Inflammatory macrophage (primary cell): ENCODE data around the gene TRAF4.
A peak's percentile ranks its signal among the peaks of the same experiment; 100 is the strongest.
"Not testable (repeated sequence)": the region's sequence is repeated elsewhere in the genome, so short reads cannot be mapped to it uniquely, and the experiment has no call there.

ENCODE experiments used
- DNase-seq, 2 donors: peaks; one replicate each; pipeline ENCODE4 v3.0.0-alpha.2; 2020 to 2022

TRAF4 gene

GRCh38 chr17:28714281-28714680, 29.5 kb upstream of the TRAF4 start:
- DNase-seq = no peak

GRCh38 chr17:28715217-28715616, 28.6 kb upstream of the TRAF4 start:
- no peak for DNase-seq

- DNase-seq = no peak
Observed at GRCh38 chr17:28716740-28717577, 26.9 kb upstream of the TRAF4 start.

- DNase-seq = peak; percentile 35 to 43
Observed at GRCh38 chr17:28717578-28718332, 26.1 kb upstream of the TRAF4 start, which contains the start of gene RAB34. Gene RAB34, minus strand, starts transcription at chr17:28717868. Its CDS starts 602 bp downstream, at chr17:28717266.

GRCh38 chr17:28718333-28719020, 25.3 kb upstream of the TRAF4 start:
- no peak for DNase-seq

GRCh38 chr17:28719021-28719433, 24.8 kb upstream of the TRAF4 start:
- no peak for DNase-seq

- DNase-seq = peak in 1 of 2 donors; percentile 30
Observed at GRCh38 chr17:28720247-28720996, 23.4 kb upstream of the TRAF4 start.

- DNase-seq = not testable (repeated sequence)
Observed at GRCh38 chr17:28720997-28721329, 22.8 kb upstream of the TRAF4 start.

- no peak for DNase-seq
Observed at GRCh38 chr17:28722417-28723158, 21.2 kb upstream of the TRAF4 start.

- DNase-seq = no peak
Observed at GRCh38 chr17:28723159-28723835, 20.5 kb upstream of the TRAF4 start.

- not testable (repeated sequence) for DNase-seq
Observed at GRCh38 chr17:28723836-28724499, 19.8 kb upstream of the TRAF4 start.

- DNase-seq = no peak
Observed at GRCh38 chr17:28724500-28725165, 19.2 kb upstream of the TRAF4 start.

- no peak for DNase-seq
Observed at GRCh38 chr17:28725166-28725659, 18.6 kb upstream of the TRAF4 start.

- peak; percentile 39 to 59 for DNase-seq
Observed at GRCh38 chr17:28725660-28726225, 18.1 kb upstream of the TRAF4 start.

- DNase-seq = peak; percentile 59 to 74
Observed at GRCh38 chr17:28726226-28726626, 17.6 kb upstream of the TRAF4 start, which contains the start of gene TLCD1. Gene TLCD1, minus strand, starts transcription at chr17:28726233. Its CDS starts 136 bp downstream, at chr17:28726097.

GRCh38 chr17:28726627-28727491, 17.0 kb upstream of the TRAF4 start:
- peak; percentile 93 to 95 for DNase-seq

- DNase-seq = peak; percentile 97 to 99
Observed at GRCh38 chr17:28728364-28729200, 15.2 kb upstream of the TRAF4 start, which contains the start of gene NEK8. Gene NEK8, plus strand, starts transcription at chr17:28728788. Its CDS starts 26 bp downstream, at chr17:28728814.
